Measurements from ENCODE around the gene VPS52. TPM values are rescaled to one million over a fixed set of nuclear protein-coding genes. Genes with fewer than 3 reads are reported as not detected.

The VPS52 gene
- total and polyA plus RNA-seq, 9 of the 15 experiments (the other 6 are each of a cell fraction or from before 2014, with no cell fraction given) = 24.4 to 103 (median 40.2) TPM

GRCh38 chr6:33201147-33201545, 70.5 kb downstream of the VPS52 start (continued):
- no peak for TF ChIP-seq FIP1L1 (IDR thresholded peaks at IDR 0.05; ENCODE audit: low read depth, low read length, poor library complexity, severe bottlenecking)
- no peak for TF ChIP-seq RBM25 (IDR thresholded peaks at IDR 0.05; ENCODE audit: low read depth, low read length, severe bottlenecking)
- TF ChIP-seq, protein P1, sequence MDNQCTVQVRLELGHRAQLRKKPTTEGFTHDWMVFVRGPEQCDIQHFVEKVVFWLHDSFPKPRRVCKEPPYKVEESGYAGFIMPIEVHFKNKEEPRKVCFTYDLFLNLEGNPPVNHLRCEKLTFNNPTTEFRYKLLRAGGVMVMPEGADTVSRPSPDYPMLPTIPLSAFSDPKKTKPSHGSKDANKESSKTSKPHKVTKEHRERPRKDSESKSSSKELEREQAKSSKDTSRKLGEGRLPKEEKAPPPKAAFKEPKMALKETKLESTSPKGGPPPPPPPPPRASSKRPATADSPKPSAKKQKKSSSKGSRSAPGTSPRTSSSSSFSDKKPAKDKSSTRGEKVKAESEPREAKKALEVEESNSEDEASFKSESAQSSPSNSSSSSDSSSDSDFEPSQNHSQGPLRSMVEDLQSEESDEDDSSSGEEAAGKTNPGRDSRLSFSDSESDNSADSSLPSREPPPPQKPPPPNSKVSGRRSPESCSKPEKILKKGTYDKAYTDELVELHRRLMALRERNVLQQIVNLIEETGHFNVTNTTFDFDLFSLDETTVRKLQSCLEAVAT (IDR thresholded peaks at IDR 0.05) = no peak
- TF ChIP-seq, protein P2, sequence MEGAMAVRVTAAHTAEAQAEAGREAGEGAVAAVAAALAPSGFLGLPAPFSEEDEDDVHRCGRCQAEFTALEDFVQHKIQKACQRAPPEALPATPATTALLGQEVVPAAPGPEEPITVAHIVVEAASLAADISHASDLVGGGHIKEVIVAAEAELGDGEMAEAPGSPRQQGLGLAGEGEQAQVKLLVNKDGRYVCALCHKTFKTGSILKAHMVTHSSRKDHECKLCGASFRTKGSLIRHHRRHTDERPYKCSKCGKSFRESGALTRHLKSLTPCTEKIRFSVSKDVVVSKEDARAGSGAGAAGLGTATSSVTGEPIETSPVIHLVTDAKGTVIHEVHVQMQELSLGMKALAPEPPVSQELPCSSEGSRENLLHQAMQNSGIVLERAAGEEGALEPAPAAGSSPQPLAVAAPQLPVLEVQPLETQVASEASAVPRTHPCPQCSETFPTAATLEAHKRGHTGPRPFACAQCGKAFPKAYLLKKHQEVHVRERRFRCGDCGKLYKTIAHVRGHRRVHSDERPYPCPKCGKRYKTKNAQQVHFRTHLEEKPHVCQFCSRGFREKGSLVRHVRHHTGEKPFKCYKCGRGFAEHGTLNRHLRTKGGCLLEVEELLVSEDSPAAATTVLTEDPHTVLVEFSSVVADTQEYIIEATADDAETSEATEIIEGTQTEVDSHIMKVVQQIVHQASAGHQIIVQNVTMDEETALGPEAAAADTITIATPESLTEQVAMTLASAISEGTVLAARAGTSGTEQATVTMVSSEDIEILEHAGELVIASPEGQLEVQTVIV (CRISPR knock-in tag; IDR thresholded peaks at IDR 0.05; ENCODE audit: borderline replicate concordance) = no peak
- TF ChIP-seq ASH1L (IDR thresholded peaks at IDR 0.05; ENCODE audit: borderline replicate concordance, low read depth, partially characterized antibody) = no peak
- 0 out of 4 replicates have a peak, but pooled peaks of 1 of the 2 experiments have one; percentile 19 for TF ChIP-seq FOXK2 (conservative IDR thresholded peaks at IDR 0.05 in 1 of 2, IDR thresholded peaks at IDR 0.05 in 1 of 2; ENCODE audit: low read depth in 2 of 2)
- no peak for TF ChIP-seq TAF1 (IDR thresholded peaks at IDR 0.05; ENCODE audit: control insufficient read depth, extremely low read depth, insufficient read depth, low read length, severe bottlenecking)
- TF ChIP-seq TCF3 (CRISPR knock-in tag; IDR thresholded peaks at IDR 0.05) = no peak
- TF ChIP-seq ZNF354B (CRISPR knock-in tag; IDR thresholded peaks at IDR 0.05) = no peak
- TF ChIP-seq NCOA1 (IDR thresholded peaks at IDR 0.05; ENCODE audit: low read depth) = no peak
- no peak; the same call in 1 of the 2 replicates for TF ChIP-seq LEF1 (IDR thresholded peaks at IDR 0.05)
- no peak for TF ChIP-seq RBFOX2 (IDR thresholded peaks at IDR 0.05; ENCODE audit: low read depth, low read length)
- TF ChIP-seq ZFP30 (CRISPR knock-in tag; IDR thresholded peaks at IDR 0.05; ENCODE audit: borderline replicate concordance) = no peak
- no peak for TF ChIP-seq ZBTB26 (CRISPR knock-in tag; IDR thresholded peaks at IDR 0.05)
- no peak for TF ChIP-seq UBTF (IDR thresholded peaks at IDR 0.05; ENCODE audit: borderline replicate concordance in 1 of 2, low read depth in 2 of 2, low read length in 2 of 2)
- 0 out of 2 replicates have a peak, but pooled peaks have one; percentile 18 for TF ChIP-seq CREB3 (tag; conservative IDR thresholded peaks at IDR 0.05; ENCODE audit: low read depth)
- TF ChIP-seq, protein P3, sequence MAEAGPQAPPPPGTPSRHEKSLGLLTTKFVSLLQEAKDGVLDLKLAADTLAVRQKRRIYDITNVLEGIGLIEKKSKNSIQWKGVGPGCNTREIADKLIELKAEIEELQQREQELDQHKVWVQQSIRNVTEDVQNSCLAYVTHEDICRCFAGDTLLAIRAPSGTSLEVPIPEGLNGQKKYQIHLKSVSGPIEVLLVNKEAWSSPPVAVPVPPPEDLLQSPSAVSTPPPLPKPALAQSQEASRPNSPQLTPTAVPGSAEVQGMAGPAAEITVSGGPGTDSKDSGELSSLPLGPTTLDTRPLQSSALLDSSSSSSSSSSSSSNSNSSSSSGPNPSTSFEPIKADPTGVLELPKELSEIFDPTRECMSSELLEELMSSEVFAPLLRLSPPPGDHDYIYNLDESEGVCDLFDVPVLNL (CRISPR knock-in tag; IDR thresholded peaks at IDR 0.05; ENCODE audit: low read depth) = peak; percentile 68; the same call in 1 of the 2 replicates
